Putamen (tissue), 1 donor: ENCODE results near the gene KRT28.
"Not testable (repeated sequence)": the region's sequence is repeated elsewhere in the genome, so short reads cannot be mapped to it uniquely, and the experiment has no call there.

Experiments used
- DNase-seq: peaks from one replicate; pipeline ENCODE4 v3.0.0-alpha.2; 2016; ENCODE audit warnings: low spot score

The KRT28 gene

DNA sequence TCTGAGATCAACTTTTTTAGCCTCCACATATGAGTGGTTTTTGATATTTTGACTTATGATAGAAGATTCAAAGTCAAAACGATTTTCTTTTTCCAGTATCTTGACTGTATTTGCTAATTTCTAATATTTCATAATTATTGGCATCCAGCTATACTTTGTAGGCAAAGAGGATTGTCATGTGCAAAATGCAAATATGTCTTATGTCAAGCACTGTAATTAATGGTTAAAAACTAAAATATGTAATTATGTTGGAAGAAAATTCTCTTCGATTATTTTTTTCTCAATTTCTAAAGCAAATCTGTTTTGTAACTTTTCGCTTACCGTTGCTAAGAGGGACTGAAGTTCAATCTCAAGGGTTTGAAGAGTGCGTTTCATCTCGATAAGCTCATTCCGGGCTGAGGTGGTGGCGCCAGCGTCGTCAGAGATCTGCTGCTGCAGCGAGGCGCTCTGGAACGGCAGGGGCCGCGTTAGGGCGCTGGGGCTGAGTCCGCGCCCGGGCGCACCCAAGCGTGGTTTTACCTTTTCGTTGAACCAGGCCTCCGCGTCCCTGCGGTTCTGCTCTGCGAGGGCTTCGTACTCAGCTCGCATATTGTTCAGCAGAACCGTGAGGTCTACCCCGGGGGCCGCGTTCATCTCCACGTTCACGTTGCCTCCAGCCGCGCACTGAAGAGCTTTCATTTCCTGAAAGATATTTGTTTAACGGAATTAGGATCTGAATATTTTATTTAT lies 20.4 kb downstream of the KRT28 start:
- no peak for DNase-seq

DNA sequence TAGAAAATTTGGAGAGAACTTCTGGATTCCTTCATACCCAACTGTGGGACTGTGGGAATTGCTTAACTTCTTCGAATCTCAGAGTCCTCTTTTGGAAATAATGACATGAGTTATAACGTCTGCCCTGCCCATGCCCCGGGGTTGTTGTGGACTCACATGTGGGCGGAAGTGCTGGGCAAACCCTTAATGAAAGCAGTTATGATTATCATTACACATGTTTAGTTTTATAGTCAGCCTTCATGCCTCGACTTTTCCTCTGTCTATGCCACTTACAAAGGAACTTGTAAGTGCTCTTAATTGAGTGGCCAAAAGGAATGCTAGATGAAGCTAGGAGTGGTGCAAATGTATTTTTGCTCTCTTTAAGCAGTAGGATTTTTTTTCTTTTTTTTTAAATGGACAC lies 21.3 kb downstream of the KRT28 start:
- DNase-seq, result no peak

DNA sequence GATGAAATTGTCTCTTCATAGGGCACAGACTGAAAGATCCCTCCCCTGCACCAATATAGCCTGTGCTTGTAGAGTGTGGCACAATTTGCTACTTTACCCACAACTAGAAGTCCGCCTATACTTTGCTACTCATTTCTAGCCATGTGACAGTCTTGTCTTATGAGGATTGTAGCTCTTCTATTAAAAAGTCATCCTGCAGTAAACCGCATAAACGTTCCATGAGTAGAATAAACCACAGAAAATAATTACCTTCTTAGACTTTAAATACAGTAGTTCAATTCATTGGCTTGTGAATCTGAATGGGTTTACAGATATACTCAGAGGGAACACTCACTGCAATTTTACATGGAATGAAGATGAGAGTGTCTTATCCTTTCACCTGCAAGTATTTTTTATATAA lies 21.8 kb downstream of the KRT28 start:
- no peak for DNase-seq

DNA sequence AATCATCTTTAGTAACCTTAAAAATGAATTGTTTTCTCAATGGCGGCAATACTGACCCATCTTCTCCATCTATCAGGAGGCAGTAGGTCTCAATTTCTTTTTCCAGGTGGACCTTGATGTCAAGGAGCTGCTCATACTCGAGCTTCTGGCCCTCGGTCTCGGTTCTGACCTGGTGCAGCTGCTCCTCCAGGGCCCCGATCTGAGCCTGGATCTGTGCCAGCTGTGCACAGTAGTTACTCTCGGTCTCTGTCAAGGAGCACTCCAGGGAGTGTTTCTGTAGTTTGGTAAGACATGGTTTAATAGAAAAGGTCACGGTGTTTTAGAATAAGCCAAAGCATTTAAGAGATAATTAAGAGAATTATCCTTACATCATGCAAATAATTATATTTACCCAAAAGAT lies 22.3 kb downstream of the KRT28 start:
- no peak for DNase-seq

DNA sequence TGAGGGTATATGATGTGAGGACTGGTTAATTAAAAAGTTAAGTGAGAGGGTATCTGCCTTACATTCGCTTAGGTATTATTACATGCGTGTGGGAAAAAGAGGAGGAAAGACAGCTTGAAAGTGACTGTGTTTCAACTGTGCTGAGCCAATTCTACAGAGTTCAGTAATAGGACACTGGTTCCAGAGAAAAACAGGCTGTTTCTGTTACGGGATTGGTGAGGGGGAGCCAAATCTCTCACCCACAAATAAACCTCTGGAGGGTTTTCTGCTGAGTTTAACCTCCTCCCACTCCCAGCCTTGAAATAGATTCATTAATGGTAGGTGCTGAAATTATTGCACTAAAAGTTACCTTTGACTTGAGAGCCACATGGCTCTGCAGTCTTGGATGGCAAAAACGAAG lies 23.8 kb downstream of the KRT28 start:
- no peak for DNase-seq

DNA sequence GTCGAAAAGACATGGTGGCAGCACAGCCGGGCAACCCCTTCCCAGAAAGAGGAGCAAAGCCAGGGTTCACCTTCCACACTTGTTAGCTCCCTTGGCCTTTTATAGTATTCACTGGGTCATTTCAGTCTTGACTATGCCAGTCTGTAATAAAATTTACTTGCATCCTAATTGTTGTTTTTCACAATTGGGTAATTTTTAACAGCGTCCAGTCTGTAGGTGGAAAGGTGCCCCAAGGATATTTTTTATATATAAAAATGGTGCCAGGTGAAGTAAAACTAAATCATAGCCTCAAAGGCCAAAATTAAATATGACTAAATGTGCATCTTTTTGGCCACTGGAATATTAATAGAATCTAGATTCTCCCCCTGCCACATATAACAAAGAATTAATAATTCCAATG lies 27.7 kb downstream of the KRT28 start, which contains the start of gene KRT26:
TSS of gene KRT26 (minus strand) at position 101 of the 400 bp plus-strand sequence. CDS start at position 13, 88 bp downstream.
- DNase-seq, result no peak

DNA sequence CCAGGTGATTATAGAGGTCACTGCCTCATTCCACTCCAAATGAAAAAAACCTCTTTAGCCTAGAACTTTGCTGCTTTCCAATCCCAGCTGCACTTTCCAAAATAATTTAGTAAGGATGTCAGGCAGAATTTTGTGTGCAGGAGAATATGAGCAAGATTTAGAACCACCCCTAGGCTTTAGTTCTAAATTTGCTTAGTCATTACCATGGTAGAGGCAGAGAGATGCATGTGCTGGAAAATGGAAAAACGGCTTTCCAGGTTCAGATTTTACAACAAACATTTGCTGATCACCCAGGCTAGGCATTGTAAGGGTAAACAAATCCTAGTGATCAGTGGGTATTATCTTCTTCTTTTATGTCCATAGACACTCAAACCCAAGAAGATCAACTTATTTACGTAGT lies 34.1 kb downstream of the KRT28 start:
- DNase-seq, result no peak

DNA sequence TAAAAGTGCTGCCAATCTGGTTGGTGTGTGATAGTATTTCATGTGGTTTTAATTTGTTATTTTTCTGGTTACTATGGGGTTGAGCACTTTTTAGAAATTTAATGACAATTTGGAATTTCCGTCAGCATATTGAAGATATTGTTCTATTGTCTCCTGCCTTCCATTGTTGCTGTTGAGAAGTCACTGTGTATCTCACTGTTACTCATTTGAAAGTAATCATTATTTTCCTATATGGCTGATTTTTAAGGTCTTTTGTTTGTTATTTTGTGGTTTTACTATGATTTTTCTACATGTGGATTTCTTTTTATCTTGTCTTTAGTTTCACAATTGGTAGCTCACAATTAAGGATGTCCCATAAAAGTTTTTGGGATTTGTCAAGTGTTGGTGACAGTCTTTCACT lies 36.0 kb downstream of the KRT28 start:
- DNase-seq, result no peak

DNA sequence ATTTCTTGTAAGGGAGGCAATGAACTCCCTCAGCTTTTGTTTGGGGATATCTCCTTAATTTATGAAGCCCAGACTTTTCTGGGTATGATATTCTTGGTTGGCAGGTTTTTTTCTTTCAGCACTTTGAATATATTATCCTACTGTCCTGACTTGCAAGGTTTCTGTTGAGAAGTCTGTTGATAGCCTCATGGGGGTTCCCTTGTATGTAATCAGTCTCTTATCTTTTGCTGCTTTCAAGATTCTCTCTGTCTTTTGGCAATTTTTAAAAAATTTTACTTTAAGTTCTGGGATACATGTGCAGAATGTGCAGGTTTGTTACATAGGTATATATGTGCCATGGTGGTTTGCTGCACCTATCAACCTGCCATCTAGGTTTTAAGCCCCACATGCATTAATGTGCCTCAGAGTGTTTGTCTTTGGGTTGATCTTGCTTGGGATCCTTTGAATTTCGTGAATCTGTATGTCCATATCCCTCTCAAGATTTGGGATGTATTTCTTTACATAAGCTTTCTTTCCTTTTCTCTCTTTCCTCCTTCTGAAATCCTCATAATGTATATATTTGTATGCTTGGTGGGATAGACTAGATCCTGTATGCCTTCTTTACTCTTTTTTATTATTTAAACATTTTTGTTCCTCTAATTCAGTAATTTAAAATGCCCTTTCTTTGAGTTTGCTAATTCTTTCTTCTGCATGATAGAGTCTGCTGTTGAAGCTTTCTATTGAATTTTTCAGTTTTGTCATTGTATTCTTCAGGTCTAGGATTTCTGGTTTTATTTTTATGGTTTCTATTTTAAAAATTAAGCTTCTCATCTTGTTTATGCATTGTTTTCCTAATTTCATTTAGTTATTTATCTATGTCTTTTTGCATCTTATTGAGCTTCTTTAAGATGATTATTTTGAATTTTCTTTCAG lies 39.4 kb downstream of the KRT28 start:
- DNase-seq, result no peak

DNA sequence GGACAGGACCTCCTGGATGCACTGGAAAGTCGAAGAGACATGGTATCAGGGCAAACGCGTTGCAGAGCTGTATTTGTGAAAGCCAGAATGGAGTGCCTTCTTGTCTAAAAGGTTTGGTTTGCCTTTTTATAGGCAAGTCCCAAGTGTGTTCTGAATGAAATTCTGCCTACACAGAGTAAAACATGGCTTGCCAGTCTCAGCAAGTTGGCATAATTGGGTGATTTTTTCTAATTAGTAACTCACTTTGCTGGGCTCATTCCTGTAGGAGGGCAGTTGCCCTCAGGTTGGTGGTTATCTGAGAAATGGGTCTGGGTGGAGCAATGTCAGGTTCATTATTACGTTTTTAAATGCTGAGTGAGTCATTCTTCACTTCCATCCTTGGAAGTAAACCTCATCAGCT lies 44.5 kb downstream of the KRT28 start, which contains the start of gene KRT25:
TSS of gene KRT25 (minus strand) at position 101 of the 400 bp plus-strand sequence. CDS start at position 41, 60 bp downstream.
- no peak for DNase-seq

DNA sequence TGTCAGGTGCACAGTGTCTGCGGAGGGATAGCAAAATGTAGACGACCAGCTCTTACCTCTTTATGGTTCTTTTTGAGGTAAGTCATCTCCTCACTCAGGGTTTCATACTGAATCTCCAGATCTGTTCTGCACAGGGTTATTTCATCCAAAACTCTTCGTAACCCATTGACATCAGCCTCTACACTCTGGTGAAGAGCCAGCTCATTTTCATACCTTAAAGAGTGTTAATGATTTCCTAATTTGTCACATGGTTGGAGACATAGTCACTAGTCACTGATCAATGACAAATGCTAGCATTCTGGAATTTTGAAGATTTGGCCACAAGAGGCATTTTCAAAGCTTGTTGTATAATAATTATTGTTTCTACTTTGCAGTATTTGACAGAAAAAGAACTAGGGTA lies 46.0 kb downstream of the KRT28 start:
- no peak for DNase-seq

DNA sequence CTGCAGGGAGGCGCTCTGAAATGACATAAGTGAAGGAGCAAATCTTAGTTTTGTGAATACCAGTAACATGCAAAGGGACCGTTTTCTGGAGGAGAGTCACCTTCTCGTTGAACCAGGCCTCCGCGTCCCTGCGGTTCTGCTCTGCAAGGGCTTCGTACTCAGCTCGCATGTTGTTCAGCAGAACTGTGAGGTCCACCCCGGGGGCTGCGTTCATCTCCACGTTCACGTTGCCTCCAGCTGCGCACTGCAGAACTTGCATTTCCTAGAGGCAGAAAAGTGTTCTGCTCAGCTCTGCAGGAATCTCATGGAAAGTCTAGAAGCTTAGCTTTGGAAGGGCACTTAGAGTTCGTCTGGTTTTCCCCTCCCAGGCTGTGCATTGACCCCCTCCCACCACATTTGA lies 48.7 kb downstream of the KRT28 start:
- no peak for DNase-seq

DNA sequence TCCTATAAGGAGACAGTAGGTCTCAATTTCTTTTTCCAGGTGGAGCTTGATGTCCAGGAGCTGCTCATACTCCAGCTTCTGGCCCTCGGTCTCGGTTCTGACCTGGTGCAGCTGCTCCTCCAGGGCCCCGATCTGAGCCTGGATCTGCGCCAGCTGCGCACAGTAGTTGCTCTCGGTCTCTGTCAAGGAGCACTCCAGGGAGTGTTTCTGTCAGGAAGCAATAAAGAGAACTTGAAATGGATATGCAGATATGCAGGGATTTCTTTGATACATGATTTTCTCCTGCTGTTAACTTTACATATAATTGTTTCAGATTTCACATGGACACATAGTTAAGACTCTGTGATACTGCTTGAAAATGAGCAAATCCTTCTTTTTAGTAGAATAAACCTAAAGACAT lies 49.4 kb downstream of the KRT28 start:
- DNase-seq, result no peak

DNA sequence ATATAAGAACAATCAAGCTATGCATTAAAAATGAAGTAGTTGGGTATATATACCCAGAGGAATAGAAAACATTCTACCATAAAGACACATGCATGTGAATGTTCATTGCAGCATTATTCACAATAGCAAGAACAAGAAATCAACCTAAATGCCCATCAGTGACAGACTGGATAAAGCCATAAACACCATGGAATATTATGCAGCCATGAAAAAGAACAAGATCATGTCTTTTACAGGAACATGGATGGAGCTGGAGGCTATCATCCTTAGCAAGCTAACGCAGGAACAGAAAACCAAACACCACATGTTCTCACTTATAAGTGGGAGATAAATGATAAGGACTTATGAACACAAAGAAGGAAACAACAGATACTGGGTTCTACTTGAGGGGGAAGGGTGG lies 51.1 kb downstream of the KRT28 start:
- DNase-seq, result not testable (repeated sequence)
